Breast epithelium (tissue), 4 donors: Measurements from ENCODE around the gene MEIS2. TPM values are rescaled to one million over a fixed set of nuclear protein-coding genes. Genes with fewer than 3 reads are reported as not detected.

Experiments used
- DNase-seq, 2 donors: peaks; one replicate each; pipeline ENCODE4 v3.0.0-alpha.2; 2019; ENCODE audit warnings: low spot score in 2 of 2
- H3K27ac ChIP-seq, 2 donors: fragments of 200-600 bp; sonication (generic) in 1 of 2; one replicate each; pipeline ENCODE4 v1.5.1; 2016 to 2019; ENCODE audit warnings: mild to moderate bottlenecking in 1 of 2
- H3K27me3 ChIP-seq, 2 donors: fragments of 200-600 bp; sonication (generic) in 1 of 2; one replicate each; pipeline versions ENCODE4 v1.5.1 to v1.6.0; 2017 to 2019; ENCODE audit warnings: control low read depth in 1 of 2, mild to moderate bottlenecking in 1 of 2
- H3K36me3 ChIP-seq: fragments of 200-600 bp; one replicate; pipeline ENCODE4 v1.5.1; 2019
- H3K4me1 ChIP-seq, 2 donors: fragments of 200-600 bp; sonication (generic); one replicate each; pipeline ENCODE4 v1.5.1; 2016 to 2019; ENCODE audit warnings: control low read depth in 1 of 2
- H3K4me3 ChIP-seq, 3 donors: fragments of 200-600 bp; sonication (generic); 1 replicate in 2 of 3; 2 replicates in 1 of 3; pipeline ENCODE4 v1.5.1; 2016 to 2019; ENCODE audit warnings: mild to moderate bottlenecking in 3 of 3, moderate library complexity in 2 of 3
- H3K9me3 ChIP-seq, 2 donors: fragments of 200-600 bp; sonication (generic) in 1 of 2; one replicate each; pipeline ENCODE4 v1.5.1; 2016 to 2019; ENCODE audit warnings: control low read depth in 1 of 2
- POLR2A ChIP-seq: fragments of 450-650 bp; IDR thresholded peaks from one replicate; pipeline ENCODE4 v1.6.1; 2016; ENCODE audit warnings: antibody characterized with exemption, mild to moderate bottlenecking, moderate library complexity
- POLR2AphosphoS5 ChIP-seq, 3 donors: sonication (generic); formaldehyde crosslinking; IDR thresholded peaks; one replicate each; pipeline ENCODE4 v1.6.1; 2017; ENCODE audit warnings: antibody characterized with exemption in 3 of 3
- intact Hi-C: fragments of 100-400 bp; cut with DNase I; formaldehyde crosslinking; loops from one replicate; pipeline ENCODE4 v1.15.1; 2023; ENCODE audit warnings: low total_unique reads
- total RNA-seq, 3 donors: library from RNA; depleted of rRNA; stranded (reverse); fragments of >200 nt; gene quantifications; one replicate each; pipeline ENCODE4 v1.1.0, GENCODE V29; 2016
- TF ChIP-seq, protein P1 (sequence below), 3 donors: fragments of 450-650 bp; IDR thresholded peaks; one replicate each; pipeline ENCODE4 v1.5.1; 2016 to 2017; ENCODE audit warnings: antibody characterized with exemption in 3 of 3, mild to moderate bottlenecking in 3 of 3, moderate library complexity in 3 of 3

Gene MEIS2
- total RNA-seq, 3 donors from 2014 or later, result 18.2 to 55.8 (median 28.5) TPM

DNA sequence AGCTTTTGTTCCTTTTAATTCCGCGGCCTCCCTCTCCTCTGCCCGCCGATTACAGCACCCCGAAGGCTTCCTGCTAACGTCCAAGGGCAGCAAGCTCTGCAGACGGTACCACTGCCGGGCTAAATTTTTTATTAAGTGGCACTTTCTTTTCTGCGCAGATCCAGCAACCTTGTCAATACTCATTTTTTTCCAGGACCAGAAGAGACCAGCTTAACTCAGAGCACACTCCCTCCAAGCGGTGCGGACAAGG, 542 bp upstream of the MEIS2 start:
- Histone ChIP-seq H3K27ac (peak overlapping the region; percentile 91 to 95), H3K27me3 (peaks cover 0 to 6% of the 10 kb centered on the region in 2 donors), H3K36me3 (no peaks in the 10 kb centered on the region), H3K4me3 (peak overlapping the region; percentile 69 to 76 (median 72)), H3K9me3 (no peaks in the 10 kb centered on the region), H3K4me1 (no peaks in the 10 kb centered on the region)
- DNase-seq, result peak in 1 of 2 donors; percentile 47
- intact Hi-C loops, result loop anchor here (10.0 kb wide), 1 partner anchor 216 kb away; no protein-coding TSS in a partner anchor
- TF ChIP-seq, protein P1, sequence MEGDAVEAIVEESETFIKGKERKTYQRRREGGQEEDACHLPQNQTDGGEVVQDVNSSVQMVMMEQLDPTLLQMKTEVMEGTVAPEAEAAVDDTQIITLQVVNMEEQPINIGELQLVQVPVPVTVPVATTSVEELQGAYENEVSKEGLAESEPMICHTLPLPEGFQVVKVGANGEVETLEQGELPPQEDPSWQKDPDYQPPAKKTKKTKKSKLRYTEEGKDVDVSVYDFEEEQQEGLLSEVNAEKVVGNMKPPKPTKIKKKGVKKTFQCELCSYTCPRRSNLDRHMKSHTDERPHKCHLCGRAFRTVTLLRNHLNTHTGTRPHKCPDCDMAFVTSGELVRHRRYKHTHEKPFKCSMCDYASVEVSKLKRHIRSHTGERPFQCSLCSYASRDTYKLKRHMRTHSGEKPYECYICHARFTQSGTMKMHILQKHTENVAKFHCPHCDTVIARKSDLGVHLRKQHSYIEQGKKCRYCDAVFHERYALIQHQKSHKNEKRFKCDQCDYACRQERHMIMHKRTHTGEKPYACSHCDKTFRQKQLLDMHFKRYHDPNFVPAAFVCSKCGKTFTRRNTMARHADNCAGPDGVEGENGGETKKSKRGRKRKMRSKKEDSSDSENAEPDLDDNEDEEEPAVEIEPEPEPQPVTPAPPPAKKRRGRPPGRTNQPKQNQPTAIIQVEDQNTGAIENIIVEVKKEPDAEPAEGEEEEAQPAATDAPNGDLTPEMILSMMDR (IDR thresholded peaks at IDR 0.05), result no peak
- peak in 1 of 3 donors; percentile 2 for TF ChIP-seq POLR2AphosphoS5 (IDR thresholded peaks at IDR 0.05)

DNA sequence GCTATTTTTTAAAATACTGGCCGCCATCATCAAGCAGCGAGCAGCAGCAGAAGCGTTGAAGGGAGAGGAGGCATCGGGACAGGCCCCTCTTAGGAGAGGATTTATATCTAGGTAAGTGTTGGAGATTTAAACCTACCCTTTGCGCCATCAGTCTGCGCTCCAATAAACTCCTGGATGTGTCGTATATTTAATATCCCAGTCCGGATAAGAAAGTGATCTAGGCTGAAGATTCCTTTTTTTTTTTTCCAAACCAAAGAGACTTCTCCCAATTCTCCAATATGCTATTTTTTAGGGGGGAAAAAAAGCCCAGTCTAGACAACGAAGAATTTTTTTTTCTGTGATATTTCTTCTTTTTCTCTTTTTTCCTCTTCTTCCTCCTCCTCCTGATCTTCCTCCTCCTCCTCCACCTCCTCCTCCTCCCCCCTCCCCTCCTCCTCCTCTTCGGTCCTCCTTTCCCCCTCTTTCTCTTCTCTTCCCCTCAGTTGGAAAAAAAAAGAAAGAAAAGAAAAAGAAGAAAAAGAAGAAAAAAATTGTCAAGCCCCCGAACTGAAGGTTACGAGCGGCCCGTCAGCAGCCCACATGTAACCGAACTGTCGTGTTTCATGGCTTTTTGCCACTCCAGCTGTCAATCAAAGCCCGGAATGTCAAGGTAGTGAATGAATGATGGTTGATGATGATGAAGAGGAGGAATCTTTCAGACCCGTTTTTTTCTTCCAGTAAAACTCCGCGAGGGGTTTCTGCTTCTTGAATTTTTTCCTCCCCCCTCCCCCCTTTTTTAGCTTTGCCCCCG, 835 bp downstream of the MEIS2 start:
- no peak for TF ChIP-seq POLR2AphosphoS5 (IDR thresholded peaks at IDR 0.05)
- TF ChIP-seq, protein P1 (IDR thresholded peaks at IDR 0.05), result no peak
- TF ChIP-seq POLR2A, result no peak
- H3K9me3 ChIP-seq, result no peaks in the 10 kb centered on the region
- peak overlapping the region; percentile 91 to 95 for H3K27ac ChIP-seq
- DNase-seq, result no peak
- H3K4me1 ChIP-seq, result no peaks in the 10 kb centered on the region
- peaks cover 0 to 5% of the 10 kb centered on the region in 2 donors for H3K27me3 ChIP-seq
- intact Hi-C loops, result loop anchor here (10.0 kb wide), 1 partner anchor 215 kb away; no protein-coding TSS in a partner anchor
- H3K4me3 ChIP-seq, result peak overlapping the region; percentile 69 to 76 (median 72)
- no peaks in the 10 kb centered on the region for H3K36me3 ChIP-seq

DNA sequence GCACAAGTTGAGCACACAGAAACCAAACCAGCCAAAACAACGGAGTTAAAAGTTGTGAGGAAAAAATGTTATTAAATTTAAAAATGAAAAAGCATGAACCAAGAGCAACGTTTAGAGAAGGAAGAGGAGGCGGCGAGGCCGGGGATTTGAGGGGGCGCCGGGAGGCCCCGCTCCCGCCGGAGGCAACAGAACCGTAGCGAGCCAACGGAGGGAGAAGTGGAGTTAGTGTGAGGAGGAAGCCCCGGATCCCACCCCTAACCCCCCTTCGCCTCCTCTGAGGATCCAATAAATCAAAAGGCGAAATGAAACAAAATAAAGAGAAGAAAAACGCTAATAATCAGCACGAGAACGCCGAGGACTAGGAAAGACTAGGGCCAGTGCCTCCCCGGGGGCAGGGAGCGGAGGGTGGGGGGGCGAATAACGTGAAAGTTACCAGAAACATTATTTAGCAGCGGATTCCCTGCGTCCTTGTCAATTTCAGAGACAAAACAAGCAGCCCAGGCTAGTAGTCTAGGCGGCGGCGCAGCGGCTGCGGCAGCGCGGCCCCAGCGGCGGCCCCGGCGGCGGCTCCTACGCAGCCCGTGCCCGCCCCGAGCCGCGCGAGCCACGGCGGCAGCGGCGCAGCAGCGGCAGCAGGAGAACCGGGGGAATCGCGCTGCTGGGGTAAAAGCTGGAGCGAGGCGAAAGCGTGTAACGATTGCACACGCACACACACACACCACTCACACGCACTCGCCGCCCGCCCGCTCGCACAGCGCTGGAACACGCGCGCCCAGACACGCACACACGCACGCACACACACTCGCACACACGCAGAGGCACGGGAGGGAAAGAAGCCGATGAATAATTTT, 1.7 kb downstream of the MEIS2 start:
- intact Hi-C loops, result no loop called here
- H3K27ac ChIP-seq, result peak overlapping the region; percentile 91 to 95
- H3K9me3 ChIP-seq, result no peaks in the 10 kb centered on the region

DNA sequence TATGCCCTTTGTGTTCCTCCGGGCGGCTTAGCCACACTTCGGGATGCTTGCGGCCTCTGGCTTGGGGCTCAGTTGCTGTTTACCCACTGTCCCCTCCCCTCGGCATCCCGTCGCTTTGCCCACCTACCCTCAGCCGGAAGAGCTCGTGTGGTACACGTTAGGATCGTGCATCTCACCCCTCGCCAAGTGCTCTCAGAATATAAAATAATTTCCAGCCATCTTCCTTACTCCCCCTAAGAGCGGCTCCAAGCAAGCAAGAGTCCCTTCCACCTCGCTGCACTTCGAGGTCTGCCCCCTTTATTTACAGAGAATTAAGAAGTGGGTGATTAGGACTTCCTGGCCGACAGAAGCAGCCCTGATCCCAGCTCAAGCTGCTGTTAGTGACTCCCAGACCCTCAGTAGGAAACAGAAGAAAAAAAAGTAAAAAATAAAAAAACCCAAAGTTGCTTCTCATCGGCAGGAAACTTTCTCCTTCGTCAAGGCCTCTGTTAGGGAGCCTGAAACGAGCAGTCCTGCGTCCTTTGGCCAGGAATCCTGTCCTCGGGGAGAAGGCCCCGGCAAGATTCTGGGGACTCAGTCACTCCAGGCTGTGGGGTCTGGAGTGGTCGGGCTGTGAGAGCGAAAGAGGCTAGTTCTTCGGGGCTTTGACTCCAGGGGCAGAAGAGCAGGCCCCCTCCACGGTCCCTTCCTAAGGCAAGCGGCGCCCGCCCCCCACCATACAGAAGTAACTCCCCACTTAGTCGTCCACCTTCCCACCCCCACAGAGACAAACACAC, 3.0 kb downstream of the MEIS2 start:
- DNase-seq, result no peak
- Histone ChIP-seq H3K27me3 (no peaks in the 10 kb centered on the region), H3K4me1 (no peaks in the 10 kb centered on the region), H3K9me3 (no peaks in the 10 kb centered on the region), H3K36me3 (no peaks in the 10 kb centered on the region), H3K4me3 (peak overlapping the region; percentile 69 to 76 (median 72)), H3K27ac (peak overlapping the region; percentile 91 to 95)
- TF ChIP-seq POLR2A (no peak), POLR2AphosphoS5 (IDR thresholded peaks at IDR 0.05) (no peak)
- TF ChIP-seq, protein P1 (IDR thresholded peaks at IDR 0.05), result no peak
- intact Hi-C loops, result no loop called here

More for the DNA sequence above, 1.7 kb downstream of the MEIS2 start:
- Histone ChIP-seq H3K27me3 (no peaks in the 10 kb centered on the region), H3K4me1 (no peaks in the 10 kb centered on the region), H3K36me3 (no peaks in the 10 kb centered on the region), H3K4me3 (peak overlapping the region; percentile 69 to 76 (median 72))
- no peak for DNase-seq
- no peak for TF ChIP-seq POLR2A
- TF ChIP-seq, protein P1 (IDR thresholded peaks at IDR 0.05), result no peak
- TF ChIP-seq POLR2AphosphoS5 (IDR thresholded peaks at IDR 0.05), result no peak
